GM18951 (cell line): Measurements from ENCODE around the gene CRACR2A.

Experiments
- POLR2A ChIP-seq: IDR thresholded peaks from 4 replicates; pipeline ENCODE4 v1.6.1; 2011; ENCODE audit warnings: mild to moderate bottlenecking; ENCODE audit not compliant: insufficient read length, insufficient read depth; ENCODE audit errors: extremely low read depth
- in situ Hi-C: fragments of 300-500 bp; cut with MboI; formaldehyde crosslinking; loops from one replicate; pipeline ENCODE4 v1.12.0; 2022; ENCODE audit warnings: low sequenced_read_pairs, mixed read lengths, inconsistent platforms; ENCODE audit not compliant: unreplicated experiment

The CRACR2A gene

GRCh38 chr12:3630621-3631271 is 122.2 kb downstream of the CRACR2A start:
- in situ Hi-C loops = no loop called here
- TF ChIP-seq POLR2A = no peak

DNA sequence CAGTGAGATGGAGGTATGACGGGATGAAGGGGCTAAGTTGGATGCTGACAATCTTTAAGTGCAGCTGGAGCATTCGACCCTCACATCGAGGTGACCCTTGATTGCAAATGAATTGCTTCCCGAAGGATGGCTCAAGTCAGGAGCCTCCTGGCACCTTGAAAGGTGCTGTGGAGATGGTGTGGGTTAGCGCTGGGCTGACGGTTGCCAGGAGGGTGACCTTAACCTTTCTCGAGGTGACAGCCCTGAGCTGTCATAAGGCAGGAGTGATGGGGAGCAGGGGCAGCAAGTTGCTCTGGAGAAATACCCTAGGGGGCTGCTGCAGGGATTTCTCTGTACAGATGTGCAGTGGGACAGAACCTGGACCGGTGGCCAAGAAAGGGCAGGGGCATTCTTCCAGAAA is 122.8 kb downstream of the CRACR2A start:
- TF ChIP-seq POLR2A = no peak
- in situ Hi-C loops = no loop called here

- in situ Hi-C loops = no loop called here
- no peak for TF ChIP-seq POLR2A
These were observed 123.7 kb downstream of the CRACR2A start for GRCh38 chr12:3629057-3629830.

GRCh38 chr12:3628629-3629028 is 124.3 kb downstream of the CRACR2A start:
- in situ Hi-C loops = no loop called here
- no peak for TF ChIP-seq POLR2A

DNA sequence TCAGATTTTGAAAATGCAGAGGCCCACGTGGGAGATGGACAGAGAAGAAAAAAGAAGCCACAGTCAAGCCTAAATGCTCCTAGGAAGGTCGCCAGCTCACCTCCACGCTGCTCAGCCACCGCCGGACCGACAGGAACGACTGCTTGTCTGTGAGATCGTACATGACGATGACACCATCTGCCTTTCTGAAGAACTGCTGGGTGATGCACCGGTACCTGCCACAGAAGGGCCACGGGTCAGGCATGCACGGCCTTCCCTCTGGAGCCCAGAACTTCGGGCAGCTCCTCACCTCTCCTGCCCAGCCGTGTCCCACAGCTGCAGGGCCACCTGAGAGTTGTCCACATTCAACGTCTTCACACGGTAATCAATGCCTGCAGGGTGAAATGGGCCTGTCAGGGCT is 125.6 kb downstream of the CRACR2A start:
- no peak for TF ChIP-seq POLR2A
- in situ Hi-C loops = no loop called here

DNA sequence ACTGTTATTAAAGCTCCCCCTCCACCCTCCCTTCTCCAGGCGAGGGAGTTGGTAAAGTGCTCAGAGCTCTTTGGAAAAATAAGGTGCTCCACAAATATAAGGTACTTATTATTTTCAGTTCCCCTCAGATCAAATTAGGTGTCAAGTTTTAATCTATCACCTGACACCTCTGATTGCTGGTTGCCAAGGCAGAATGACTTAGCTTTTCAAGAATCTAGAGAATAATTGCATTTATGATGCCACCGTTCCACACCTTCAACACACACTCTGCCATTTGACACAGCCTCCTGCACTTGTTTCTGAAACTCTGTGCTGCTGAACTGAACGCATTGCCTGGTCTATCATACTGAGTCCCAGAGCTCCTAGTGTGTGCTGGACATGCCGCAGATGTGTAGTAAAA is 128.6 kb downstream of the CRACR2A start:
- in situ Hi-C loops = no loop called here

GRCh38 chr12:3622822-3623690 is 129.9 kb downstream of the CRACR2A start:
- TF ChIP-seq POLR2A = no peak
- in situ Hi-C loops = no loop called here

More for the DNA sequence above, 128.6 kb downstream of the CRACR2A start:
- TF ChIP-seq POLR2A = no peak

DNA sequence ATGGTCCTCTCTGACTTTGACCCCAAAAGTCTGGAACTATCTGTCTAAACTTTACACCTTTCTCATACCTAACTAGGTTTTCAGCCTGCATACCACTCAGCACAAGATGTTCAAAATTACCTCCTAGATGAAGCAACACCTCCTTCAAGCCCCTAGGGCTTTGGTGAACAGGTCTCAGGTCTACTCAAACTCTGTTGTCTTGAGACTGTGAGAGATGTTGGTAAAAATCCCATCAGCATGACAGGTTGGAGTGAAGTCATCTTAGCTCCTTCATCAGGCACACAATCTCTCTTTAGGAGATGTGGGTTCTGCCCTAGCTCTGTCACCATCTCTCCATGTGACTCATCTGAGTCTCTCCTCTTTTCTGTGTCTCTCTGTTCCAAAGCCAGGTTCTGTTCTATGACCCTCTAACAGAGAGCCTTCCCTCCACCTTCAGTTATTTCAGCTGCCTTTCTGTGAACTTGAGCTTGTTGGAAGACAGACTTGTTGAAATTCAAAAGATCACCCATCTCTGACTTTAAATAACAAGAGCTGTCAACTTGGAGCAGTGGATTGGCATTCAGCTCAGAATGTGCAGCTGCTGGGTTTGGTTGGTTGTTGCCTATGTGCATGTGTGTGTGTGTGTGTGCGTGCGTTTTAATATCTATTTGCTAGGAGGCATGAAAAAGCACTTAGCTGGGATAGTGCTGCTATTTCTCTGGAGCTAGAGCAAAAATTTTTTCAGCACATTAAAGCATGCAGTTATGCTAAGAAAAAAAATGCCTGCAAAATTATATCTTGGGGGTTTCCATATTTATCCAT is 130.7 kb downstream of the CRACR2A start:
- TF ChIP-seq POLR2A = no peak
- in situ Hi-C loops = no loop called here

DNA sequence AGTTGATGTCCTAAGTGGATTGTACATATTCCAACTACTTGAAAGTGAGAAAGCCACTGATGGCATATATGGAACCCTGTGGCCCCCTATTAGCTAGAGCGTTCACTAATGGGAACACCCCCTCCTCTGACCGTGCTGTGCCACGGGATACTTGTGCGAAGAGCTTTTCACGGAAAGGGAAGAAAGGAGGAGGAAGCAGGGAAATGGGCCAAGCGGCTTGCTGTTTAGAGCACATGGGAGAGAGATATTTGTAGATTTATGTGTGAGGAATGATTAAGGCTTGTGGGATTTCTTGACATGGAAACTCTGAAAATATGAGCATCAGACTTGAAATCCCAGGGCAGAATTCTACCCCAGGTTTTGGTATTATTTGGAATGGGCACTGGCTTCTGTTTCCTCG is 132.1 kb downstream of the CRACR2A start:
- in situ Hi-C loops = no loop called here

DNA sequence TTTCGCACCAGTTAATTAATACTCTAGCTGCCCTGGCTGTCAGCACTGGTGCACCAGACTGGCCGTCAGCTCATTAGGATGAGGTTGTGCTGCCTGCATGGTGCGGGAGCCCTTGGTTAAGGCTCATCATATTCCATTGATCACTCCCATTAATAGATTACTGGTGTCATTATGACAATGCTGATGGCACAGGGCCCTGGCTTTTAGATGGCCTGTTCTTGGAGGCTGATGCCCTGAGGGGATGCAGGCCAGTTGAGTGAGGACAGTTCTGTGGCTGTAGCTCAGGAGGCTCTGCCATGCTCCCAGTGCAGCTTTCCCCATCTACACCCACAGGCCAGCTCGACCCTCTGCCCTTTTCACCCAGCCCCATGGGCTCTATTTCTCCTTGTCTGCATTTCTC is 135.3 kb downstream of the CRACR2A start:
- TF ChIP-seq POLR2A = no peak
- in situ Hi-C loops = no loop called here

More for the DNA sequence above, 132.1 kb downstream of the CRACR2A start:
- TF ChIP-seq POLR2A = no peak

- in situ Hi-C loops = no loop called here
- no peak for TF ChIP-seq POLR2A
These were observed 137.0 kb downstream of the CRACR2A start for GRCh38 chr12:3615862-3616261.

GRCh38 chr12:3614806-3615466 is 138.0 kb downstream of the CRACR2A start:
- TF ChIP-seq POLR2A = no peak
- in situ Hi-C loops = no loop called here
